ENCODE results near the gene TMEM270.

TMEM270 gene

DNA sequence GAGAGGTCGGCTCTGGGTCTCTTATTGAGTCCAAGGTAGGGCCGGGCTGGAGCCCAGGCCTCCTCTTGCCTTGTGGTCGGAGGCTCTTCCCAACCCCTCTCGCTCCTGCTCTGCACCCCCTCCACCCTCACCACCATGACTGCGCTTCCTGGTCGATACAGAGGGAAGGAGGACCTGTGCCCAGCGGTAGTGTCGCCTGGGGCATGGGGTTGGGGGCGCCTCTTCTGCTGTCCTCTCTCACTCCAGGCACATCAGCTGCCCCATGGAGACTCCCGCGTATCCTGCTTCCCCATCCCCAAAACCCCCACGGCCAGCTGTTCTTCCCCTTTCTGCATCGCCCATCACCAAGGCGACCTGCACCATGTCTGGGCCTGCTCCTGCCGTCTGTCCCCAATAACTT lies 44.4 kb downstream of the TMEM270 start:
- DNase-seq (ENCODE audit: low read depth in 2 of 2), result no peak

DNA sequence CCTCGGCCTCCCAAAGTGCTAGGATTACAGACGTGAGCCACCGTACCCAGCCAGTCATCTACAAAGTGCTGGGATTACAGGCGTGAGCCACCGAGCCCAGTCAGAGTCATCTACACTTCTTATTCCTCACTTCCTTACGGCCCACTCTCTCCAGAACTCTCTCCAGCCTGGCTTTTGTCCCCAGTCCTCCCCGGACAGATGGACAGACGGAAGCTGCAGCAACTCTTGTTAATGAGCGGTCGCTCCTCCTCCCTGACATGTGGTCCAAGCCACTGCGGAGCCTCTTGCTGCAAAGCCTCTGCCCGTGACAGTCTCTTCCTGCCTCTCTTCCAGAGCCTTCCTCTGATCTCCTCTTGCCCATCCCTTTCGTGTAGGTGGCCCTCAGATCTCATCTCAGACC lies 45.9 kb downstream of the TMEM270 start:
- DNase-seq (ENCODE audit: low read depth in 2 of 2), result no peak

DNA sequence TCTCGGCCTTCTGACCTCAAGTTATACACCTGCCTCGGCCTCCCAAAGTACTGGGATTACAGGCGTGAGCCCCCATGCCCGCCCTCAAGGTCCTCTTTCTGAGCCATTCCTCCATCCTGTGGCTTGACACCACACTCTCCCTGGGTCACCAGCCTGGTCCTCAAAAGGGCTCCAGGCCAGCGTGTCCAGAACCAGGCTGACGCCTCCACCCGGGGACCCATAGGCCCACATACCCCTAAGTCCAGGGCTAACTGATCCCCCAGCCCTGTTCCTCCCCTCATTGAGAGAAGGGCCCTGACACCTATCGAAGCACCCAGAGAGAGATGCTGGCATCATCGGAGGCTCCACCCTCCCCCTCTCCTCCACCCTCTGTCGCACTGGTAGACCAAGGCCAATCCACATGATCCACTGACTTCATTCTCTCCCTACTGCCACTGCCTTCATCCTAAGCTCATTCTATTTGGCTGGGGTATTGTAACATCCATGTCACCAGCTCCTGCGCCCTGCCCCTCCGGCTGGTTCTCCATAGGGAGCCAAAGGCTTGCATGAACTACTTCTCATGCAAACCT lies 46.7 kb downstream of the TMEM270 start:
- no peak for DNase-seq (ENCODE audit: low read depth in 2 of 2)

DNA sequence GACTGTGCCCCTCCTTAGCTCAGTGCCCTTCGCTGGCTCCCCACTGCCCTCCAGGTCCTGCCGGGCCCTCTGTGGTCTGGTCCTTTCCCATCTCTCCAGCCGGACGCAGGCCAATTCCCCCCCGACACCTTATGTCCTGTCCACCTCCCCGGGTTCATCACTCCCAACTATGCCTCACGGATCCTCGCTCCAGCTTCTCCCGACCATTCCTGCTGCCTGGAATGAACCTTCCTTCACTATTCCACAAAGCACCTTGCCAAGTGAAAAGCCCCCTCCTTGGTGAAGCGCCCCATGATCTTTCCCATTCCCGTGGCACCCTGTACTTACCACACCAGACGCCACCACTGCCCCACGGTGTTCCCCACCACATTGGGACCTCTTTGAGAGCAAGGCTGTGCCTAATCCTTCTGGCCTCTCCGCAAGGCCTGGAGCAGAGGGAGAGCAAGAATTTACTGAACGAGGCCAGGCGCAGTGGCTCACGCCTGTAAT lies 47.2 kb downstream of the TMEM270 start:
- DNase-seq (ENCODE audit: low read depth in 2 of 2), result no peak

DNA sequence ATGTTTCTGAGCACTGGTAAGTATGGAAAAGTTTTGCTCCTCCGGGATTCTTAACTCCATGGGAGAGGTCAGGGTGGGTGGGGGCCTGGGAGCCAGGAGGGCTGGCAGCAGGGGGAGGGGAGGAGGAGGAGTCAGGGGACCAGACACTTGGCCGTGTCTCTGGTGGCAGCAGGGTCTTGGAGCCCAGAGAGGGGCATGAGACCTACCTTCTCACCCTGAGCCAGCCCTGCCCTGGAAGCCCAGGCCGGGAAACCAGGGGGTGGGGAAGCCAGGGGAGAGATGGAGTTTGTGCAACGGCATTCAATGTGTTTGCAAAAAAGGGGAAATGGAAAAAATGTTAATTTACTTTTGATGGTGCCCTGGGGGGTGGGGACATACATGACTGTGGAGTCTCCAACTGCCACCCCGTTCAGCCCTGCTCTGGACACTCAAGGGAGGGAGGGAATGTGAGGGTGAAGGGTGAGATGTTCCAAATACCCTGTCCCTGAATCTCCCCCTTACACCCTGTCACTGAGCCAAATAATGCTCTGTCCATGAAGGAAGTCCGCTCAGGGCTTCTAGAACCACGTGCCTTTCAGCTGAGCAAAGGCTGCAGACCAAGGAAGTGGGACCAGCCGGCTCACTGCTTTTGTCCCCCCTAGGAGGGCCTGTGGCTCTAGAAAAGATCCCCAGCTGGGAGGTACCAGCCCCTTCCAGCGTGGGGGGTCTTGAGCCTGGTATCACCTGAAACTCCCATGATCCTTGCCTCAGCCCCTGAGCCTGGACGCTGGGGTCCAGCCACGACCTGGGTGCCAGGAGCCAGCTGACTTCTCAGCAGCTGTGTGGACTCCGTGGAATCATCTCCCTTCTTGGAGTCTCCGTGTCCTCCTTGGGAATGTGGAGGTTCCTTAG lies 48.3 kb downstream of the TMEM270 start:
- DNase-seq (ENCODE audit: low read depth in 2 of 2), result no peak

DNA sequence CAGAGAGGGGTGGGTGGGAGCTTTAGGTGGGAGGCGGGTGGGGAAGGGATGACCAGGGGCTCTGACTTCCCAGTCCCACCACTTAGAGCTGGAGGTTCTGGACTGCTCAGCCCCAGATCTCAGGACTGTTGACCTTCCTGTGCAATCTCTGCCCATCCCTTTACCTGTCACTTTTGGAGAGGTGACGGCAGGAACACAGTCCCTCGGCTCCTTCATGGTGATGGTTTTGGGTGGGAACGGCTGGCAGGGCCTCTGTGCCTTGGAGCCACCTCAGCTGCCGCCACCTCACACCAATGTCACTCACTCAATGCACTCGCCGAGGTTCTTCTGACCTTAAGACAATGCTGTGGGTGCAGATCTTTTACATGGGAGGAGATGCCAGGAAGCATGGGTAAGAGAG lies 49.0 kb downstream of the TMEM270 start:
- no peak for DNase-seq (ENCODE audit: low read depth in 2 of 2)

DNA sequence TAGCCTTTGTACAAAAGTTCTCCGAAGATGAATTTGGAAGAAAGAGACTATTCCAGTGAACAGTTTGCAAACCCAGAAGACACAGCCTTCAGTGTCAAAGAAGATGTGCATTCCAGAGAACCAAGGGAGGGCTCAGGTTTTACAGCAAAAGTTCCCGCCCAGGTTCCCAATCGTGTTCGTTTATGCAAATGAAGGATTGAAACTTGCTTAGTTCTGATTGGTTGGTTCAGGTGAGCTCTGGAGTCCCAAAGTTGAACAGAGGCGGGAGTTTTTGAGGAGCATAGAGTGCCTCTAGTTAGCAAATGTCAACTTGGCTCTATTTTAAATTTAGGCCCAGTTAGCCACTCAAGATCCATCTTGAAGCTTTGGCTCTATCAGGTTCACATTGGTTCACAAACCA lies 51.3 kb downstream of the TMEM270 start:
- DNase-seq (ENCODE audit: low read depth in 2 of 2), result no peak

Measured in stimulated activated CD4-positive, alpha-beta T cell treated with anti-CD3 and anti-CD28 coated beads, Interleukin-12 subunit alpha, Interleukin-12 subunit beta, amount 100 ng/mL, for 24 hours (primary cell).